KMS-11 (cell line): ENCODE results near the gene PRICKLE2.

Experiments used
- H2AFZ ChIP-seq: fragments of 200-600 bp; sonication (generic); 2 replicates; pipeline ENCODE4 v1.6.1; 2016; ENCODE audit warnings: antibody characterized with exemption, mixed run types, low read depth
- H3K27ac ChIP-seq: fragments of 200-600 bp; sonication (generic); 2 replicates; pipeline ENCODE4 v1.6.1; 2016; ENCODE audit warnings: mild to moderate bottlenecking, mixed run types
- H3K27me3 ChIP-seq: fragments of 200-600 bp; sonication (generic); 2 replicates; pipeline ENCODE4 v1.6.1; 2017; ENCODE audit warnings: mild to moderate bottlenecking, low read depth, mixed run types, moderate library complexity; ENCODE audit not compliant: insufficient read depth
- H3K36me3 ChIP-seq: fragments of 200-600 bp; sonication (generic); 2 replicates; pipeline ENCODE4 v1.6.1; 2017; ENCODE audit warnings: mild to moderate bottlenecking, mixed run types; ENCODE audit not compliant: insufficient read depth
- H3K4me1 ChIP-seq: fragments of 200-600 bp; sonication (generic); 2 replicates; pipeline ENCODE4 v1.6.1; 2016; ENCODE audit warnings: mild to moderate bottlenecking, low read depth, mixed run types; ENCODE audit not compliant: poor library complexity, severe bottlenecking
- H3K4me2 ChIP-seq: fragments of 200-600 bp; sonication (generic); 2 replicates; pipeline ENCODE4 v1.7.0; 2016; ENCODE audit warnings: mild to moderate bottlenecking, mixed run types
- H3K4me3 ChIP-seq: fragments of 200-600 bp; sonication (generic); IDR thresholded peaks from 2 replicates; pipeline ENCODE4 v1.6.1; 2017; ENCODE audit warnings: low read depth, low read length, mixed read lengths; ENCODE audit not compliant: insufficient read depth
- H3K79me2 ChIP-seq: fragments of 200-600 bp; sonication (generic); 2 replicates; pipeline ENCODE4 v1.6.1; 2016; ENCODE audit warnings: low read depth, mixed run types; ENCODE audit not compliant: insufficient read depth
- H3K9ac ChIP-seq: fragments of 200-600 bp; sonication (generic); 2 replicates; pipeline ENCODE4 v1.6.1; 2016; ENCODE audit warnings: mild to moderate bottlenecking, mixed run types
- H4K20me1 ChIP-seq: fragments of 200-600 bp; sonication (generic); 2 replicates; pipeline ENCODE4 v1.6.1; 2016; ENCODE audit warnings: mild to moderate bottlenecking, mixed run types; ENCODE audit not compliant: insufficient read depth
- TF ChIP-seq, protein P1 (sequence below): fragments of 200-600 bp; sonication (generic); conservative IDR thresholded peaks from 2 replicates; pipeline ENCODE4 v1.6.1; 2017; ENCODE audit warnings: low read depth, mild to moderate bottlenecking, antibody characterized with exemption, low read length, moderate library complexity, mixed read lengths

PRICKLE2 gene

GRCh38 chr3:64082411-64082810, 142.9 kb downstream of the PRICKLE2 start:
- no peak overlapping the region for H2AFZ ChIP-seq
- H3K4me3 ChIP-seq = no peak overlapping the region
- H3K79me2 ChIP-seq = no peaks in the 10 kb centered on the region
- H3K4me2 ChIP-seq = no peak overlapping the region
- no peak overlapping the region for H3K27ac ChIP-seq
- no peak overlapping the region for H3K9ac ChIP-seq
- no peaks in the 10 kb centered on the region for H4K20me1 ChIP-seq
- H3K36me3 ChIP-seq = no peaks in the 10 kb centered on the region
- TF ChIP-seq, protein P1, sequence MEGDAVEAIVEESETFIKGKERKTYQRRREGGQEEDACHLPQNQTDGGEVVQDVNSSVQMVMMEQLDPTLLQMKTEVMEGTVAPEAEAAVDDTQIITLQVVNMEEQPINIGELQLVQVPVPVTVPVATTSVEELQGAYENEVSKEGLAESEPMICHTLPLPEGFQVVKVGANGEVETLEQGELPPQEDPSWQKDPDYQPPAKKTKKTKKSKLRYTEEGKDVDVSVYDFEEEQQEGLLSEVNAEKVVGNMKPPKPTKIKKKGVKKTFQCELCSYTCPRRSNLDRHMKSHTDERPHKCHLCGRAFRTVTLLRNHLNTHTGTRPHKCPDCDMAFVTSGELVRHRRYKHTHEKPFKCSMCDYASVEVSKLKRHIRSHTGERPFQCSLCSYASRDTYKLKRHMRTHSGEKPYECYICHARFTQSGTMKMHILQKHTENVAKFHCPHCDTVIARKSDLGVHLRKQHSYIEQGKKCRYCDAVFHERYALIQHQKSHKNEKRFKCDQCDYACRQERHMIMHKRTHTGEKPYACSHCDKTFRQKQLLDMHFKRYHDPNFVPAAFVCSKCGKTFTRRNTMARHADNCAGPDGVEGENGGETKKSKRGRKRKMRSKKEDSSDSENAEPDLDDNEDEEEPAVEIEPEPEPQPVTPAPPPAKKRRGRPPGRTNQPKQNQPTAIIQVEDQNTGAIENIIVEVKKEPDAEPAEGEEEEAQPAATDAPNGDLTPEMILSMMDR = no peak
- H3K27me3 ChIP-seq = no peaks in the 10 kb centered on the region
- H3K4me1 ChIP-seq = no peaks in the 10 kb centered on the region

DNA sequence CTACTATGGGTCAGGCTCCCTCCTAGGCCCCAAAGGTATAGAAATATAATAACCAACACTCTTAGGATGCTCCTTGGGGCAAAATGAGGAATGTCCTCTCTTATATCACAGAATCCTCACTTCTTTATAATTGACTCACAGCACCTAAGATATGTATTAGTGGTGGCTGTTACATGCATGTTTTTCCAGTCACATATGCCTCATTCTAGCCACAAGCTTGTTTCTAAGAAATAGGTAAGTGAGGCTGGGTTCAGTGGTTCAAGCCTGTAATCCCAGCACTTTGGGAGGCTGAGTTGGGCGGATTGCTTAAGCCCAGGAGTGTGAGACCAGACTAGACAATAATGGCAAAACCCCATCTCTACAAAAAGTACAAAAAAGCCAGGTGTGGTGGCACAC, 144.0 kb downstream of the PRICKLE2 start:
- Histone ChIP-seq H3K4me1 (no peaks in the 10 kb centered on the region), H3K36me3 (no peaks in the 10 kb centered on the region), H3K4me2 (no peak overlapping the region), H2AFZ (no peak overlapping the region), H3K4me3 (no peak overlapping the region), H3K79me2 (no peaks in the 10 kb centered on the region), H3K27ac (no peak overlapping the region), H4K20me1 (no peaks in the 10 kb centered on the region), H3K9ac (no peak overlapping the region), H3K27me3 (no peaks in the 10 kb centered on the region)
- TF ChIP-seq, protein P1 = no peak

GRCh38 chr3:64080616-64081234, 144.5 kb downstream of the PRICKLE2 start:
- Histone ChIP-seq H3K4me3 (no peak overlapping the region), H3K79me2 (no peaks in the 10 kb centered on the region), H3K27ac (no peak overlapping the region), H3K36me3 (no peaks in the 10 kb centered on the region), H3K4me1 (no peaks in the 10 kb centered on the region), H3K27me3 (no peaks in the 10 kb centered on the region), H2AFZ (no peak overlapping the region), H3K4me2 (no peak overlapping the region), H3K9ac (no peak overlapping the region), H4K20me1 (no peaks in the 10 kb centered on the region)
- TF ChIP-seq, protein P1 = no peak

DNA sequence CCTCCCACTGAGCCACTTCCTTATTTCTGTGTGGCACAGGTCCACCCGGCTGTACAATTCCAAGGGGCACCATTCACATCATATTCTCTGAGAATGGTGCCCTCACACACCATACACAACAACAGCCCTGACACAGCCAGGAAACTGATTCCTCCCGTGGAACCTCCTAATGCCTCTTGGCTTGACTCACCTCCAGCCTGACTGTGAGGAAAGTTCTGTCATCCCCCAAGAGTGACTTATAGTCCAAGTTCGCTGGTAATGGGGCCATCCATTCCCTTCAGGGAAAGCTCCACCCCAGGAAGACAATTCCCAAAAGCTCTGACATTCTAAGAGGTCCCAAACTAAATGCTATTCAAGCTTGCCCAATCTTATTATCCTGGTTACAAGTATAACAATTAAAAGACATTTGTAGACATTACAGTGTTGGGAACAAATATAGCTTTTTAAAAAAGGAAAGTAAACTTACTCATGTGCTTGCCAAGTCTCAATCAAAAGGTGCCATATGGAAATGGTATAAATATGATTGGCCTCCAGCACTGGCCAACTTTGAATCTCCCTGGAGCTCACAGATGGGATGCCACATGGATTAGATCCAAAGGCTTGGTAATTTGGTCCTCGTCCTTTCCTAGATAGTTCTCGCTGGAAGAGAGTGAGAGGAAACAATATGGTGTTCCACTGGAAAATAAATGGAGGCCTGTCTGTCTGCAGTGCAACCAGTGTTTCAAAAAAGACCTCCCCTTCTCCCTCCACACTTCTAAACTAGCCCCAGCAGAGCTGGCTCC, 145.7 kb downstream of the PRICKLE2 start:
- TF ChIP-seq, protein P1 = no peak
- no peak overlapping the region for H3K4me2 ChIP-seq
- H3K4me1 ChIP-seq = no peaks in the 10 kb centered on the region
- no peak overlapping the region for H3K9ac ChIP-seq
- H3K36me3 ChIP-seq = no peaks in the 10 kb centered on the region
- no peak overlapping the region for H3K4me3 ChIP-seq
- no peaks in the 10 kb centered on the region for H3K79me2 ChIP-seq
- H3K27ac ChIP-seq = no peak overlapping the region
- H4K20me1 ChIP-seq = no peaks in the 10 kb centered on the region
- H2AFZ ChIP-seq = no peak overlapping the region
- no peaks in the 10 kb centered on the region for H3K27me3 ChIP-seq
